ENCODE measurements around the gene TSEN15.

DNA sequence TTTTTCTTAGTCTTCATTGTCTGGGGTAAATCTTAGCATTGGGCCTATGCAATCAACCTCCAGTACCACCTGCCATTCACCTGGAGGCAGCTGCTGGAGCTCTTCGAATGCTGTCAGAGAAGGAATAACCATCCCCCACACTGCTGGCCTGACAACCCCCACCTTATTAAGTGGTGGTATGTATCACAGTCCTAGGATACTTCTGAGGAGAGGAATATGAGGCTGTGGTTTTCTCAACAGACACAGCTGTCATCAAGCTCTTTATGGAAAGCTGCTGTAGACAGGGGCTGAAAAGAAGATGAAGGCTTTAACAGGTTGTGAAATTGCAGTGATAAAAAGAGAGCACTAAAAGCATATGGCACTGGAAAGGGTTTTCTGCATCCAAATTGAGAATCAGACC, 61.7 kb downstream of the TSEN15 start:
- TF ChIP-seq FOXA1 (IDR thresholded peaks at IDR 0.05) (no peak), CTCF (IDR thresholded peaks at IDR 0.05; ENCODE audit: low read depth, low read length, missing input control) (no peak)
- TF ChIP-seq, protein P1, sequence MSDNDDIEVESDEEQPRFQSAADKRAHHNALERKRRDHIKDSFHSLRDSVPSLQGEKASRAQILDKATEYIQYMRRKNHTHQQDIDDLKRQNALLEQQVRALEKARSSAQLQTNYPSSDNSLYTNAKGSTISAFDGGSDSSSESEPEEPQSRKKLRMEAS (IDR thresholded peaks at IDR 0.05) = no peak

Data from liver (tissue), 2 donors.